HG03039 (cell line): ENCODE results near the gene TCF7L1.
"Not testable (repeated sequence)": the region's sequence is repeated elsewhere in the genome, so short reads cannot be mapped to it uniquely, and the experiment has no call there.

Experiments used
- ATAC-seq: cut with Tn5 transposase; IDR thresholded peaks from one replicate; pipeline ENCODE4 v1.9.1; 2021; ENCODE audit warnings: mild to moderate bottlenecking, moderate library complexity; ENCODE audit not compliant: unreplicated experiment

Gene TCF7L1

GRCh38 chr2:85131116-85131515, 2.1 kb upstream of the TCF7L1 start:
- no peak for ATAC-seq

GRCh38 chr2:85132397-85132796, 795 bp upstream of the TCF7L1 start:
- no peak for ATAC-seq

GRCh38 chr2:85133751-85134254, 611 bp downstream of the TCF7L1 start:
- ATAC-seq = no peak

GRCh38 chr2:85134255-85134895, 1.2 kb downstream of the TCF7L1 start:
- ATAC-seq = no peak

GRCh38 chr2:85134896-85135659, 1.9 kb downstream of the TCF7L1 start:
- no peak for ATAC-seq

GRCh38 chr2:85135660-85135914, 2.4 kb downstream of the TCF7L1 start:
- no peak for ATAC-seq

GRCh38 chr2:85137156-85137555, 4.0 kb downstream of the TCF7L1 start:
- no peak for ATAC-seq

- ATAC-seq = no peak
Measured at GRCh38 chr2:85143463-85144082, 10.4 kb downstream of the TCF7L1 start.

- ATAC-seq = no peak
Measured at GRCh38 chr2:85145116-85145820, 12.1 kb downstream of the TCF7L1 start.

- ATAC-seq = no peak
Measured at GRCh38 chr2:85148190-85148589, 15.0 kb downstream of the TCF7L1 start.

- no peak for ATAC-seq
Measured at GRCh38 chr2:85151026-85151425, 17.8 kb downstream of the TCF7L1 start.

GRCh38 chr2:85152895-85153294, 19.7 kb downstream of the TCF7L1 start:
- no peak for ATAC-seq

- no peak for ATAC-seq
Measured at GRCh38 chr2:85154048-85154753, 21.0 kb downstream of the TCF7L1 start.

GRCh38 chr2:85155082-85155481, 21.9 kb downstream of the TCF7L1 start:
- ATAC-seq = not testable (repeated sequence)

GRCh38 chr2:85156153-85156552, 23.0 kb downstream of the TCF7L1 start:
- ATAC-seq = no peak

GRCh38 chr2:85156619-85157018, 23.4 kb downstream of the TCF7L1 start:
- ATAC-seq = no peak

GRCh38 chr2:85157345-85157744, 24.2 kb downstream of the TCF7L1 start:
- no peak for ATAC-seq

GRCh38 chr2:85158559-85159273, 25.5 kb downstream of the TCF7L1 start:
- no peak for ATAC-seq

GRCh38 chr2:85159589-85159988, 26.4 kb downstream of the TCF7L1 start:
- ATAC-seq = no peak
